K562 (cell line): ENCODE results near the gene DHX57. TPM values are rescaled to one million over a fixed set of nuclear protein-coding genes. Genes with fewer than 3 reads are reported as not detected.

Experiments
- CCNT2 ChIP-seq: IDR thresholded peaks from 2 replicates; pipeline ENCODE4 v1.6.1; 2011; ENCODE audit warnings: borderline replicate concordance, low read depth, mild to moderate bottlenecking, moderate library complexity, mixed read lengths, low read length; ENCODE audit not compliant: insufficient read length; ENCODE audit errors: extremely low read depth
- EGR1 ChIP-seq: fragments of 450-650 bp; conservative IDR thresholded peaks from 2 replicates; pipeline ENCODE4 v1.6.1; 2017; ENCODE audit warnings: mild to moderate bottlenecking
- GABPA ChIP-seq: fragments of 200-800 bp; sonication (Bioruptor generic); conservative IDR thresholded peaks from 2 replicates; pipeline ENCODE4 v1.6.1; 2016; ENCODE audit warnings: low read depth, missing genetic modification characterization, missing compliant biosample characterization
- HLTF ChIP-seq: fragments of 450-650 bp; IDR thresholded peaks from 2 replicates; pipeline ENCODE4 v1.6.1; 2016
- KAT7 ChIP-seq: sonication (generic); formaldehyde crosslinking; IDR thresholded peaks from 2 replicates; pipeline ENCODE4 v1.8.0; 2022; ENCODE audit warnings: missing genetic modification reagents, mild to moderate bottlenecking, borderline replicate concordance
- MNT ChIP-seq, 2 experiments: fragments of 450-650 bp; conservative IDR thresholded peaks; 2 replicates each; pipeline ENCODE4 v1.6.1; 2017; ENCODE audit warnings: mild to moderate bottlenecking in 2 of 2, moderate library complexity in 2 of 2
- MTA1 ChIP-seq: fragments of 450-650 bp; IDR thresholded peaks from 2 replicates; pipeline ENCODE4 v1.6.1; 2017; ENCODE audit warnings: borderline replicate concordance
- NR3C1 ChIP-seq: sonication (generic); formaldehyde crosslinking; IDR thresholded peaks from 2 replicates; pipeline ENCODE4 v1.8.1; 2022; ENCODE audit warnings: missing genetic modification reagents
- POLR2B ChIP-seq: fragments of 450-650 bp; IDR thresholded peaks from 2 replicates; pipeline ENCODE4 v1.6.1; 2018; ENCODE audit warnings: low read depth; ENCODE audit not compliant: partially characterized antibody
- PRDM10 ChIP-seq: fragments of 450-650 bp; IDR thresholded peaks from 2 replicates; pipeline ENCODE4 v1.6.1; 2018; ENCODE audit not compliant: partially characterized antibody
- PTBP1 ChIP-seq: fragments of 200-400 bp; formaldehyde crosslinking; IDR thresholded peaks from 2 replicates; pipeline ENCODE4 v1.6.1; 2017; ENCODE audit warnings: low read depth, low read length
- RFX7 ChIP-seq: fragments of 250-450 bp; sonication (Bioruptor Pico); IDR thresholded peaks from 2 replicates; pipeline ENCODE4 v1.5.1; 2021; ENCODE audit warnings: mild to moderate bottlenecking
- SREBF1 ChIP-seq: fragments of 150-350 bp; IDR thresholded peaks from 2 replicates; pipeline ENCODE4 v1.6.1; 2014; ENCODE audit warnings: antibody characterized with exemption, low read depth, low read length, borderline replicate concordance
- TAF9B ChIP-seq: fragments of 450-650 bp; IDR thresholded peaks from 2 replicates; pipeline ENCODE4 v1.6.1; 2018; ENCODE audit warnings: mild to moderate bottlenecking; ENCODE audit not compliant: partially characterized antibody
- ZBTB33 ChIP-seq: sonication (generic); formaldehyde crosslinking; IDR thresholded peaks from 2 replicates; pipeline ENCODE4 v1.8.1; 2023; ENCODE audit warnings: mild to moderate bottlenecking, missing genetic modification reagents
- ZNF431 ChIP-seq: sonication (generic); formaldehyde crosslinking; IDR thresholded peaks from 2 replicates; pipeline ENCODE4 v1.8.0; 2022; ENCODE audit warnings: mild to moderate bottlenecking, missing genetic modification reagents
- ZNF507 ChIP-seq: conservative IDR thresholded peaks from 2 replicates; pipeline ENCODE4 v1.6.1; 2017; ENCODE audit warnings: missing genetic modification characterization, missing compliant biosample characterization
- ZNF639 ChIP-seq, 2 experiments: fragments of 200-800 bp in 1 of 2; sonication (Bioruptor generic) in 1 of 2; sonication (generic) in 1 of 2; formaldehyde crosslinking in 1 of 2; IDR thresholded peaks in 1 of 2; conservative IDR thresholded peaks in 1 of 2; 2 replicates each; pipeline versions ENCODE4 v1.5.0 to v1.6.1; 2016 to 2020; ENCODE audit warnings: missing compliant biosample characterization in 1 of 2, missing genetic modification characterization in 1 of 2, missing genetic modification reagents in 1 of 2
- polyA plus RNA-seq, 8 experiments: library from polyadenylated mRNA; depleted of rRNA in 4 of 8; stranded (reverse) in 5 of 8; unstranded in 3 of 8; fragments of >200 nt; fragmentation: Nextera tagmentation in 2 of 8; fragmentation: Illumina TruSeq in 1 of 8; extraction: Ambion mirVana in 2 of 8; extraction: Trizol in 1 of 8; gene quantifications; 2 replicates each; pipeline versions ENCODE4 v1.2.1 to v1.2.3, GENCODE V29; 2011 to 2014; ENCODE audit warnings: inconsistent platforms in 1 of 8, missing spikeins in 1 of 8
- total RNA-seq, 7 experiments: library from RNA; depleted of rRNA in 6 of 7; stranded (reverse); fragments of >200 nt in 6 of 7; fragmentation: Illumina TruSeq in 2 of 7; extraction: Trizol in 2 of 7; gene quantifications; 2 replicates each; pipeline versions ENCODE4 v1.2.1 to v1.2.3, GENCODE V29; 2011 to 2021; ENCODE audit warnings: low replicate concordance in 1 of 7

DHX57 gene
- total and polyA plus RNA-seq, 9 of the 15 experiments (the other 6 are each of a cell fraction or from before 2014, with no cell fraction given), result 7.4 to 23.6 (median 17.9) TPM

- TF ChIP-seq ZBTB33 (no peak), EGR1 (peak; percentile 59), MNT (conservative IDR thresholded peaks at IDR 0.05) (peak; percentile 2 to 5; a peak in 3 of 4 replicates), PTBP1 (0 out of 2 replicates have a peak, but pooled peaks have one; percentile 4), POLR2B (no peak), GABPA (tag) (no peak; the same call in 1 of the 2 replicates), ZNF431 (CRISPR knock-in tag) (peak; percentile 12), SREBF1 (0 out of 2 replicates have a peak, but pooled peaks have one; percentile 17), MTA1 (no peak), RFX7 (CRISPR knock-in tag) (no peak), NR3C1 (CRISPR knock-in tag) (no peak), HLTF (peak; percentile 8; the same call in 1 of the 2 replicates), KAT7 (CRISPR knock-in tag) (0 out of 2 replicates have a peak, but pooled peaks have one; percentile 37), TAF9B (no peak), CCNT2 (no peak), PRDM10 (peak; percentile 56), ZNF639 (CRISPR knock-in tag; conservative IDR thresholded peaks at IDR 0.05 in 1 of 2, IDR thresholded peaks at IDR 0.05 in 1 of 2) (peak in 1 of 2 experiments; percentile 43; a peak in 2 of 4 replicates), ZNF507 (tag) (no peak)
Measured at GRCh38 chr2:38751596-38752410, 123.9 kb downstream of the DHX57 start (continued).
